Measurements from ENCODE around the gene LAMC2.

DNA sequence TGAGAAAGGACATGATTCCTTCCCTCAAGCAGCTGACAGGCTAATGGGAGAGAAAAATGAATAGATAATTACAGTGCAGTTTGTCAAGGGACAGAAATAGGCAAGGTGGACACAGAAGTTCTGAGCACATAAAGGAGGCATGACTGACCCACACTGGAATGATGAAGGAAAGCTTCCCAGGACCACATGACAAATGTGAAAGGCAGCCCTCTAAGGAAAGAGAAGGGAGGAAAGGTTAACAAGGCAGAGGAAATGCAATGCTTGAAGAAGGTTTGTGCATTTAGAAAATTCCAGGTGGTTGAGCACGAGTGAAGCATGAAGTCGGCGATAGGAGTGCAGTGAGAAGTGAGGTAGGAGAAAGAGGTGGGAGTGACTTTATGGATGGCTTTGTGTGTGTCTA is 37.4 kb downstream of the LAMC2 start:
- TF ChIP-seq, protein P1, sequence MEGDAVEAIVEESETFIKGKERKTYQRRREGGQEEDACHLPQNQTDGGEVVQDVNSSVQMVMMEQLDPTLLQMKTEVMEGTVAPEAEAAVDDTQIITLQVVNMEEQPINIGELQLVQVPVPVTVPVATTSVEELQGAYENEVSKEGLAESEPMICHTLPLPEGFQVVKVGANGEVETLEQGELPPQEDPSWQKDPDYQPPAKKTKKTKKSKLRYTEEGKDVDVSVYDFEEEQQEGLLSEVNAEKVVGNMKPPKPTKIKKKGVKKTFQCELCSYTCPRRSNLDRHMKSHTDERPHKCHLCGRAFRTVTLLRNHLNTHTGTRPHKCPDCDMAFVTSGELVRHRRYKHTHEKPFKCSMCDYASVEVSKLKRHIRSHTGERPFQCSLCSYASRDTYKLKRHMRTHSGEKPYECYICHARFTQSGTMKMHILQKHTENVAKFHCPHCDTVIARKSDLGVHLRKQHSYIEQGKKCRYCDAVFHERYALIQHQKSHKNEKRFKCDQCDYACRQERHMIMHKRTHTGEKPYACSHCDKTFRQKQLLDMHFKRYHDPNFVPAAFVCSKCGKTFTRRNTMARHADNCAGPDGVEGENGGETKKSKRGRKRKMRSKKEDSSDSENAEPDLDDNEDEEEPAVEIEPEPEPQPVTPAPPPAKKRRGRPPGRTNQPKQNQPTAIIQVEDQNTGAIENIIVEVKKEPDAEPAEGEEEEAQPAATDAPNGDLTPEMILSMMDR (conservative IDR thresholded peaks at IDR 0.05 in 1 of 2, IDR thresholded peaks at IDR 0.05 in 1 of 2; ENCODE audit: low read depth in 1 of 2, low read length in 2 of 2) = no peak
- no peak for TF ChIP-seq EZH2 (IDR thresholded peaks at IDR 0.05; ENCODE audit: low read length, missing control alignments)
